Measurements from ENCODE around the gene GABBR2.

GABBR2 gene

DNA sequence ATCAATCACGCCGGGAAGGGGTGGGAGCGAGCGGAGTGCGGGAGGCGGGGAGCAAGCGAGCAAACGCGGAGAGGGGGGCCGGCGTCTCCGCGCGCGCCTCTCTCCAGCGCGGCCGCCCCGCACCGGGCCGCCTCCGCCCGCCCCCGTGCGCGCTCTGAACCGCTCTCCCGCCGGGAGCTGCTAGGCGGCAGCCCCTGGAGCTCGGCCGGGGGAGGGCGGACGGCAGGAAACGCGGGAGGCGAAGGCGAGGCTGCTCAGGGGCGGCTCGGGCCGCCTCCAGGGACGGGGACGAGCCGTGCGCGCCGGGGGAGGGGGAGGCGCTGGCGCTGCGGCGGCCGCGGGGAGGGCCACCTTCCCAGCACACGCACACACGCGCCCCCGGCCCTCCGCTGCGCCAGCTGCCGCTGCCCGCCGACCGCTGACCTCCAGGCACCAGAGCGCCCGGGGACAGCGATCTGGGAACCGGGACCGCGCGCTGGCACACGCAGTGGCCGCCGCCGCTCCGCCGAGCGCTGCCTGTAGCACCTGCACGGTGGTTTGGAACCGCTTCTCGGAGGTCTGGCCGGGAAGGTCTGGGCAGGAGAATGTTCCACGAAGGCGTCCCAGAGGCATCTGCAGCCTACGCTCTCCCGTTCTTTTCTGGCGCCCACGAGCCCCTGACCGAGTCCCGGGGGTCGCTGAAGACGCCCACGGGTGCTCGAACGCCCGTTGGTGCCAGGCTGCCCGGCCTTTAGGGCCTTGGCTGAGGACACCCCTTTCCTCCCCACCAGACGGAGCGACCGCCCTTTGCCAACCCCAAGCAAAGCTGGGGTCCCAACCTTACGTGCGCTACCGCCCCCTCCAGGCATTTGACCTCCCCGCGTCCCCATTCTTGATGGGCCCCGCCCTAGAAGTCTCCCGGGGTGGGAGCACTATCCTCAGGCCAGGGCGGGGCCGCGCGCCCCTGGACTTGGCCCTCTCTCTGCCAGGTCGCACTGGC lies at the start of gene GABBR2:
GABBR2 (minus strand) TSS at position 3 of the 979 bp plus-strand sequence. CDS start 198 bp downstream, outside the sequence.
- DNase-seq, result no peak

DNA sequence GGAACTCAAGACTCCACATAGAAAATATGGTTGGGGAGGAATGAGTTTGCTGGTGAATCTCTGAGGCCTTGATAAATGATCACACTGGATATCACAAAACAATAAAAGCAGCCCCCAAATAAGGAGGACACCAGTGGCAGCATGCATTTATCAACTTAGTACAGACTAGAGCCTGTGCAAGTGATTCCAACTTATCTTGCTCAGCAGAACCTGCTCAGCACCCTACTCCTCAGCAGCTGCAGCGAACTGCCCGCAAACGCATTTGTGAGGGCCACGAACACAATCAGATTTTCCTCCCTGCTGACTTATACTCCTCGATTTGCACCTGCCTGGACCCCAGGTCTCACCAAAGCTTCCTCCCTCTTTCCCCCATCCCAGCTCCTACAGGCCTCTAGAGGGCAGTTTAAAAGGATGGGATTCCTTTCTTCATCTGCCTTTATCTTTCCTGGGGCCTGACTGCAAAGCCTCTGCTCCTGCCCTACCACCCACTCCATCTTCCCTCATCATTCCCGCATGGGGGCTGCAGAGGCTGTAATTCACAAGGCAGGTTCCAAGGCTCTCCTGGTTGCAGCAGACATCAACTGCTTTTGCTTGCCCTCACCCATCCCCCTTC lies 46.4 kb upstream of the GABBR2 start:
- no peak for DNase-seq

DNA sequence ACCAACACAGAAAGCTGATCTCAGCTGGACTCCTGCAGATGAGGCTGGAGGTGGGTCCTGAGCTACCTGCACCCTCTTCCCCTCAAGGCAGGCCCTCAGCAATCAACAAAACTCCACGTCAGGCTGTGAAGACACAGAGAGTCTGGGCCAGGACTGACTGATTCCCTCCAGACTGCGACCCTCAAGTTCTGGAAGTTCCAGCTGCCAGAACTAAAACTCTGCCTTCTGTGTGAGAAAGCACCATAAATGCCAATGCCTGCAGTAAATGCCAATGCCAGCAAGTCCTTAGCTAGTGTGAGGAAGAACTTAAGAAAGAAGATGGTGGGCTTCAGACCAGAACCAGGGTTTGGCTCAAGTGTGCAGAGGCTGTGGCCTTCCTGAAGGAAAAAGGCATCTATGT lies 42.5 kb upstream of the GABBR2 start:
- DNase-seq, result no peak

DNA sequence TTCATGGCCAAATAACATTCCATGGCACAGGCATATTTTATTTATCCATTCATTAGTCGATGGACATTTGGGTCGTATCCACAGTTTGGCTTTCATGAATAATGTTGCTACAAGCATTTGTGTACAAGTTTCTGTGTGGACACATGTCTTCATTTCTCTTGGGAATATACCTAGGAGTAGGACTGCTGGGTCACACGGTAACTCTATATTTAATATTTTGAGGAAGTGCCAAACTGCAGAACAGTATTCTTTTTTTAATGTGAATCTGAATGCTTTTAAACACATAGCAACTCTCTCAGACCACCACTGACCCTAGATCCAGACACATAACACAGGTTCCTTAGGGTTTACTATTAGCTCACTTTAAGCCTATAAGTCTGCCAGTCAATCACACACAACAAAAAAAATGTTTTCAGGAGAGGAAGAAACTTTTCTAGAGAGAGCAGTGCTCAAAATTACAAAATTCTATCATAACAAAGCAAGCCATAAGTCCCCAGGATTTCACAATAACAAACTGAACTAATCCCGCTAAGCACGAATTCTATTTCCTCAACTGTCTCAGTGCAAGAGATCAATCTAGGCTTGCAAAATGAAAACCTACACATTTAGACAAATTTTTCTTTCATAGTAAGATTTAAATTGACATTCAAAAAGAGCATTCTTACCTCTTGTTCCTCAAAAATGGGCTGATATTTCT lies 41.8 kb upstream of the GABBR2 start:
- peak; percentile 87 for DNase-seq

DNA sequence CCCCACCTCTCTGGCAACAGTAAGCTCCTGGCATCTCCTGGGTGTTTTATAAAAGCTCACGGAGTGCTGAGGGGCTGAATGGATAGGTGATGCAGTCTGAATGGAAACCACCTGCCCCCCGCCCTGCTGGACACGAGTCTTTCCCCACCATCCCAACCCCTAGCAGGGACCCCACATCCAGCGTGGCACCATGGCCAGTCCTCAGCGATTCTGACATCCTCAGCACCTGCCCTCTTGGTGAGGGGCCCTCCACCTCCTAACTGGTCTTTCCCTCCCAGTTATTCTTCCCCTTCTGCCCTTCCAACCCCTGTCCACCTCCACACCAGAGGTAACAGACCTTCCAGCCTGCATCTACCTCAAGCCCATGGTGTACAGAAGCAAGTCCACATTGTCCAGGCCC lies 38.7 kb upstream of the GABBR2 start:
- no peak for DNase-seq

DNA sequence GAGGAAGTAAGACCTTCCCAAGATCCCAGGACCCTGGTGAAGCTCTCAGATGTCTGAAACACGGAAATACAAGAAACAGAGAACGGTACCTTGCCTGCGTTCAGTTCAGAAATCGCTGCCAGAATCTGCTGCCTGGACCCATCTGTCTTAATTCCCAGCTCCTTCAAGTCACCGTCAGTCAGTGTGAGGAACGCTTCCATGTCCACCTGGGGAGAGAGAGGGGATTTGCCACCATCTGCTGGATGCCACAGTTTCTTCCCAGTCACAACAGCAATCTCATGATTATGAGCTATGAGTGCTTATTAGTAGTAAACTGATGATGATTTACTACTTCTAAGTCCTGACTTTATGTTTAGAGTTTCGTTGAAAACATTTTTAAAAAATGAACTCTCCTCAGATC lies 36.7 kb upstream of the GABBR2 start:
- no peak for DNase-seq

DNA sequence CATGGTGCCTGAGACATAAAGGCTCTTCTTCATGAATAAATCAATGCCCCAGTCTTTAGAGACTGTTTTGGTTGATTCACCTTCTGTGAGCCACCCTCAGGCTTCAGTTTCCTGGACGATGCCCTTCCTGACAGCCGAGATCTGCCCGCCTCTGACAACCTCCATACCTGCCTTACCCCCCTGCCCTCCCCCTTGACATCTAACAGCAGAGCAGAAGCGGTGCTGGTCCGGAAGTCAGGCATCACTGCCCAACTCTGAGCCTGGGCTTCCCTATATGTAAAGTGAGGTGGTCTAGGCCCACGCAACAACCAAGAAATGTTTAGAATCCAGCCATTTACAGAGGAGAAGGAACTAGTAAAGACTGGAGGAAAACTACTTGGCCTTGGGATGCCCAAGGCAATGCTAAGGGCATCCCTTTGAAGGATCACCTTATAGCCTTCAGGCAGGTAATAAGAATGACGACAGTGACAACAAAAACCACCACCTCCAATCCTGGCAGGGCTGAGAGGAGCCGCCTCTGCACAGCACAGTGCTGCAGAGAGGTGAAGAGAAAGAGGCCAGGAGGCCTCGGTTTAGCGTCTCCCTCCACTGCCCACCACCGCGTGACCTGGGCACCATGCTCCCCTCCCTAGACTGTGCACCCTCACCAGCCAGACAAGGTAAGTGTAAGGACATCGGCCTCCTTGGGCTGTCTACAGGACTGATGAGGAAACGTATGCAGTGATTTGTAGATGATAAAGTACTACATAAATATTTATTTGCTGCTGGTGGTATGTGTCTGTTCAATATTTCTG lies 35.3 kb upstream of the GABBR2 start:
- no peak for DNase-seq

DNA sequence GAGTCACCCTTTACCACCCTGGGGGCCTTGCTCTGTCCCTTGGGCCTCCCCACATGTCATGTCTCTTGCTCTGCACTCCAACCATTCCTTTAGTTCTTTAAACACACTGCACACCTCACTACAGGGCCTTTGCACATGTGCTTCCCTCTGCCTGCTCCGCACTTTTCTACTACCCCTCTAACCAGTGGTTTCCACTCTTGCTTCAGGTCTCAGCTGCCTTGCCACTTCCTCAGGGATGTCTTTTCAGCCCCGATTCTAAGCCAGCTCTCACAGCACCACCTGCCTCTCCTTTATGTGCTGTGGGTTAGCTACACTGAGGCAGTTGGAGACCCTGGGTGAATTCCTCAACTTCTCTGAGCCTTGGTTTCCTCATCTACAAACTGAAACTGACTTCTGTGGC lies 34.6 kb upstream of the GABBR2 start:
- no peak for DNase-seq

DNA sequence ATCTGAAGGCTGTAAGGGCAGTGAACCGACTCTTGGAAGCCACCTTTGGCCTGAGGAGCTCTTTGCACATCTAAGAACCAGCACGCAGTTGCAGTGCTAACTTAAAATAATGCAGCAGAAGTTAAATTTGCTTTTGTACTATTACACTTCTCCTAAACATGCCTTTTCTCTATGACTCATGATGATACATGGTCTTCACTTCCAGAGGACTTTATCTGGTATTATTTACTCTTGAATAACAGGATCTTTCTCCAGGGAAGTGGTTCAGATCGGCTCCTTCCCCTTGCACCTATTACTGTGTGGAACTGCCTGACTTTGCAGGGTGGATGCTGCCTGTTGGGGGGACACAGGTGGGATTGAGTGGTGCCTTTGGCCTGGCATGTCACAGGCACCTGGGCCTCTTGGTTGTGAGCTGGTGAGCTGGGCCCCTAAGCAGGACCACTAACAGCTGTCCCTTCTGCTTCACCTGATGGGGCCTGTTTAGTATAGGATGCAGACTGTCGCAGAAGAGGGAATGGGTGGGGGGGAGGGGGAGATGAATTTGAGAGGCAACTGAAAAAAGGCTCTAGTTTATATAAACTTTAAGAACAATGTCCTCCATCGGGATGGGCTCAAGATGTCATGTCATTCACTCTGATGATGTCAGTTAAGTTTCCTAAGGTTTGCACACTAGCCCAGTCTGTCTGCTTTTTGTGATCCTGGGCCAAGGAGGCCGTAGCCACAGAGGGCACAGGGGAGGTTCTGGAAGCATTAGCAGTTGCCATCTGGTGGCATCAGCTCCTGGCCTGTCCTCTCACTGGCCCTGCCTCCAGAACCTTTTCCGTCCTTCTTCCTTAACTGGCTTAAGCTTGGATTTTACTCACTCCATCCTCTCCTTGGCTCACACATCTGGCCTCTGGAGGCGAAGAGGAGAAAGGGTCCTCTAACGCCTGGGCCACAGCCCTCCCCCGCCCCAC lies 33.9 kb upstream of the GABBR2 start:
- no peak for DNase-seq

DNA sequence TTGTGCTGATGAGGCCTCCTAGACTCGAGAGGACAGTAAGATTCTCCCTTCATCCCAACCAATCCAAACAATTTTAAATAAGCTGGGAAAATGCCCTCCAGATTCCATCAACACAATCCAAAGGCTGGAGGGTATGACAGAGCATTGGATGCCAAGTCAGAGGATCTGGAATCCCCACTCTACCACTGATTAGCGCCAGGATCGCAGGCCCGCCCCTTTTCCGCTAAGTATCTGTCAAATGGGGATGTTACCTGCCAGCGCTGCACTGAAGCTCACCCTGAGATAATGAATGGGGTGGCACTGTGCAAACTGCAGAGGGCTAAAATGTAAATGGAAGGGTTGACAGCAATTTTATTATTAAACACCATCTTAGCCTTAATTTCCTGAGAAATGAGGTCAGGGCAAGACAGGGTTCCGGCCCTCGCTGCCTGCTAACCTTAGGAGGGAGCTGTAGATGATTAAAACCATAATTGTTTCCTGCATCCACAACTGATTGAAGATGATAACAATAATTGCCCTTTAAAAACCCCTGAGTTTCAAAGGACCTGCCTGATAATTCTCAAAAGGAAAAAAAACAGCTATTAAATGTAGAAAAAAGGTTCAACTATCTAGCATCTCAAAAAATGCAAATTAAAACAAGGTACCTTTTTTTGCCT lies 31.6 kb upstream of the GABBR2 start:
- DNase-seq, result no peak

DNA sequence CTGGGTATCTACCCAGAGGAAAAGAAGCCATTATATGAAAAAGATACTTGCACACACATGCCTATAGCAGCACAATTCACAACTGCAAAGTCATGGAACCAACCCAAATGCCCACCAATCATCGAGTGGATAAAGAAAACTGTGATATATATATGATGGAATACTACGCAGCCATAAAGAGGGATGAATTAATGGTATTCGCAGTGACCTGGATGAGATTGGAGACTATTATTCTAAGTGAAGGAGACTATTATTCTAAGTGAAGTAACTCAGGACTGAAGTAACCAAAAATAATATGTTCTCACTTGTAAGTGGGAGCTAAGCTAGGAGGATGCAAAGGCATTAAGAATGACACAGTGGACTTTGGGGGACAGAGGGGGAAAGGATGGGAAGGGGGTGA lies 30.0 kb upstream of the GABBR2 start:
- no peak for DNase-seq

DNA sequence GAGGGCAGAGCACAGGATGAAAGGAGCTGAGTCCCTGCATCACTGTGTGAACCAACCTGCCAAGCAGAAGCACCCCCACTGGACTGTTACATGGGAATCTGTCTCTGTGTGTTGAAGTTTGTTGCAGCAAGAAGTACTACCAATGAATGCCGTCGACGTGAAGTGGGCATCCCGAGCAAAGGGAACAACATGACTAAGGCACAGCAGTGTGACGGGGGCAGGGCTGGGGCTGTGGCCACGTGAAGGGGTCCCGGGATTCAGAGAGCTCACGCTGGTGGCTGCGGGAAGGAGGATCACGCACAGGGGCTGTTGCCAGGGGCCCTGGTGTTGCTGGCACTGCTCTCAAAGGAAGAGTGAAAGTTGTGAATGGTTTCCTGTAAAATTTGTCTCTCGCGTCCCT lies 27.5 kb upstream of the GABBR2 start:
- no peak for DNase-seq

DNA sequence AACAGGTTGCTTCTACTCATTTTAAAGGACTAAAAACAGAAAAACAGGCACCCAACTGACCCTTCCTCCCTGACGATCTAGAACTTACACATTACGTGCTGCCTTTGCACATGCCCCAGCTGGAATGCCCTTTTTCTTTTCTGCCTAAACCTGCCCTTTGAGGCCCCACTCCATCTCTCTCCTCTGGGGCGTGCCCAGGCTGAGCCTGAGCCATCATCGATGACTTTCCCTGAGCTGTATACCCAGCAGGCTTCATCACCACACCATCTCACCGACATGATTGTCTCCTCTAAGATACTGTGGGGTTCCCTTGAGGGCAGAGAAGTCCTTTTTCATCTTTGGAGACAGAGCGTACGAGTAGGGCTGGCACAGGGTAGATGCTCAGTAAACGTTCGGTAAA lies 24.1 kb upstream of the GABBR2 start:
- no peak for DNase-seq

DNA sequence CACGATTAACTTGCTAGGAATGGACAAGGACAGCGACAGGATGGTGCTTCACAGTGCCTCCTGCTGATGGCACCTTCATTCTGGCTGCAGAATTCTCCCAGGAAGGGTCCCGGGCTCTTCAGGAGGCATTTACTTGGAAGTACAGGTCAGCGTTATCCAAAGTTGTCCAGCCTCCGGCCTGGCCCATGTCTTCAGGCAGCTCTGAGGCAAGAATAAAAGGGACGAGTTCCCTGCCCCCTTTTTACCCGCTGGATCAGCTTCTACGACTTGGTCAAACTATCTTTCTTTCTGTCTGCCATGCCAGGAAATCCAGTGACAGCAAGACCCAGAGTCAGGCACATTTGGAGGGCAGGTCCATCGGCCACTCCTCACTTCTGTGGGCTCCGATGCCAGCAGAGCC lies 23.4 kb upstream of the GABBR2 start:
- no peak for DNase-seq

DNA sequence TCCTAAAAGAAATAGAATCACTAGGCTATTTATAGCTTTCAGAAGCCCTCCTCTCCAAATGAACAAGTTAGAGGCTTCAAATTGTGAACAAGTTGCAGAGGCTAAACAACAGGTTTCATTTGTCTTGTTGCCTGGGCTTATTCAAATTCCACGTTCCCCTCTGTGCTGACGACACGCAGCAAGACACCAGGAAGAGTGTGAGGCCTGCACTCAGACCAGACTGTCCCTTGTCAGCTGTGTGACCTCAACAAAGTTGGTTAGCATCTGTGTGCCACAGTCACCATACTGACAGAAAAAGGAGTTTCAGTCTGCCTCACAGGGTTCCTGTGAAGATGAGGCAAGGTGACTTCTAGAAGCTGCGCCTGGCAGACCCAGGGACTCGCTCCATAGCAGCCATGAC lies 22.1 kb upstream of the GABBR2 start:
- no peak for DNase-seq

DNA sequence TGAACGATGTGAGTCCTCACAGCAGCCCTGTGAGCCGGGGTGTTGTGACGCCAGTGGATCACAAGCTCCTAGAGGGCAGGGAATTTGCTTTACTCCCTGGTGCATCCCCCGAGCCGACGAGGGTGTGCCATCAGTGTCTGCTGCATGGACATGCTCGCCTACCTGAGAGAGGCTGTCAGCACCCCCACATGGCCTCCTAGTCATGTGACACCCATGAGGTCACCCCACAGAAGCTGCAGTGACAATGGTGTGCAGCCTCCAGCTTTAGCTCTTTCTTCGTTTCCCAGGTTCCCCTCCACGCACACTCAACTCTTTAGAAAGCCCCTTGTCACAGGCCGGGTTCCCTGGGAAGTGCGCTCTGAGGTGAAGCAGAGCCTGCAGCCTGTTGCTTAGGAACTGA lies 19.8 kb upstream of the GABBR2 start:
- no peak for DNase-seq

DNA sequence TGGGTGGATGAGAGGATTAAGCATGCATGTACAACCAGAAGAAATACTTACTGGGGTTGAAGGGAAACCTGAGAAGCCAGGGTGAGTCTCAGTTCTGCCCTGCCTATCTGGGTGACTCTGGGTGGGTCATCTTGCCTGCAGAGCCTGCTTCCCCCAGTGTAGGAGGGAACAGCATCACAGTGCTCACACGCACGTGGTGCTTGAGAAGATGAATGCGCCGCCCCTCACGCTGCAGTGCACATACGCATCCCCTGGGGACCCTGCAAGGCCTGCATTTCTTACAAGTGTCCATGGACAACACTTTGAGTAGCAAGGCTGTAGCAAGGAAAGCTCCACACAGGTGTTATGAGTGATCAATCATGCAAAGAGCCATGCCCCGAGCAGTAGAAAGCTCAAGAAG lies 18.7 kb upstream of the GABBR2 start:
- no peak for DNase-seq

DNA sequence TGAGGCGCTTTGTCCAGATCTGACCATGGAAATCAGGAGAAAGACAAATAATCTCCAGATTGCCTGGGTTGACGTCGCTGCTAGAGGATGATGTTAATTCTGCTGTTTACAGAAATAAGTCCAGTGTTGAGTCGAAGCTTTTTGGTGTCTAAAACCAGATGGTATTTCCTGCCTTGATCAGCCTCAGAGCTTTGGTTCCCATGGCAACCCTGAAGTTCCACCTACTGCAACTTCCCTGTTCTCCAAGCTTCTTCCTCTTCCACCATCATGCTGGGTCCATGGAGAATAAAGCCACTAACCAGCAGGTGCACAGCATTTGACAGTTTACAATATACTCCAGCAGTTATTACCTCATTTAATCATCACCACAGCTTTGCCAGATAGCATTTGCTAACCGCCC lies 18.0 kb upstream of the GABBR2 start:
- peak; percentile 70 for DNase-seq

DNA sequence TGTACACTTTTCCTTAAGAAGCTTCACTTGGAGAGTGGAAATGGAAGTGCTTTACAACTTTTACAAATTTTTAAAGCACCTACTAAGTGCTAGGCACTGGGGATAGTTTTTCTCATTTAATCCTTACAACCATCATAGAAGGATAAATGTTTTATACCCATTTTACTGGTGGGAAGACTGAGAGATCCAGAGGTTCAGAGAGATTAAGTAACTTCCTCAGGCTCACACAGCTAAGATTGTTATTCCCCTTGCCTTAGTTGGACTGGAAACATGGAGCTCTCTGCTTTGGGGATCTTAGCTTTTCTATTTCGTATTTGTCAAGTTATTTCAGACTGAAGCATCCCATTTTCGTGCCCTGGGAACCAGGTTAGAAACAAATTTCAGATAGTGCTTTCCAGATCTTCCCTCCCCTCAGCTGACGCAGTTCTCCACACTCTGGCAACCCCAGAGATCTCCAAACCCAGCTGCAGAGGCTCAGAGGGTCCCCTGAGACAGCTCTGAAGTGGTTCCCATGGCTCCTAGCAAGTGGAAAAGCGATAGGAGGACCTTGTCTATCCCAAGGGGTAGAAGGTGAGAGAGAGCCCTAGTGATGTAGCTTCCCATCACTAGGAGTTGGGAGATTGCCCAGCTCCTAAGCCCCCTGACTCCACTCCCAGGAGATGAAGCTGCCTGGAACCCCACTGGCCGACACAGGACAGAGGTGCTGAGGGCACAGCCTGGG lies 16.2 kb upstream of the GABBR2 start:
- no peak for DNase-seq

DNA sequence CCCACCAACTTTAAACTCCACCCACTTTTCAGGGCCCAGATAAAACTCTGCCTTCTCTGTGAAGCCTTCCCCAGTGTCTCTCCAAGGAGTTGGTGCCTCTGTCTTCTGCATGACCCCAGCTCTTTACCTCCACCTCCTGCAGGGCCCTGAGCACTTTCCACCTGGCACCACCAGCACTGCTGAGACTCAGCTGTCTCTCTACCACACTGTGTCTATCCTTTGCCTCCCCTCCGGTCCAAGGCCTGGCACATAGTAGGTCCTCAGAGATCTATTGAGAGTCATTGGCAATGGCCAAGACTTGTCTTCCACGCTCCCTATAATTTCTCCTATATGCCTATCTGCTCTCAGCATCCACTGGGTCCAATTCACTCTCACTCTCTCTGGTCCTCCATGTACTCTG lies 12.9 kb upstream of the GABBR2 start:
- DNase-seq, result no peak

DNA sequence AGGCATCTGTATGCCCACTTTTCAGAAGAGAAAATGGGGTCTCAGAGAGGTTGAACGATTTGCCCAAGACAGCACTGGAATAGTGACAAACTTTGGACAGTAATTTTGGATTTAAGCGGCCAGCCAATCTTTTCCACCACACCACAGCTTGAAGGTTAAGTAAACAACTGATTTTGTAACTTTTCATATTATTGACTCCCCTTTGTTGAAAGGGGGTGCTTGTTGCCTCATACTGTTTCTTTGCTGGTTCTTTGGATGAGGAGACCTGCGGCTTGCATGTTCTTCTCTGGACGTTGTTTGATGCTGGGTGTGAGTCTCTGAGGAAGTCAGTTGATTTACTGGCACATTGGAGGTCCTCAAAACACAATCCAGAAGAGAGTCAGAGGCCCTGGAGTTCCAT lies 11.7 kb upstream of the GABBR2 start:
- DNase-seq, result no peak
